PC-9 (cell line): ENCODE data around the gene MPDU1.

Source experiments
- CTCF ChIP-seq: fragments of 200-600 bp; sonication (generic); conservative IDR thresholded peaks from 2 replicates; pipeline ENCODE4 v1.6.1; 2017; ENCODE audit warnings: mixed run types, antibody characterized with exemption, mild to moderate bottlenecking, moderate library complexity
- EZH2 ChIP-seq: fragments of 200-600 bp; sonication (generic); IDR thresholded peaks from 2 replicates; pipeline ENCODE4 v1.8.0; 2017; ENCODE audit warnings: antibody characterized with exemption, low read depth

- TF ChIP-seq CTCF (no peak), EZH2 (no peak)
Observed at GRCh38 chr17:7560172-7561027, 23.3 kb upstream of the MPDU1 start.
